K562 (cell line): ENCODE results near the gene PIAS3. TPM values are rescaled to one million over a fixed set of nuclear protein-coding genes. Genes with fewer than 3 reads are reported as not detected.

Experiments
- CREB1 ChIP-seq, 2 experiments: sonication (generic) in 1 of 2; formaldehyde crosslinking in 1 of 2; IDR thresholded peaks; 2 replicates each; pipeline versions ENCODE4 v1.6.1 to v1.8.0; 2012 to 2022; ENCODE audit warnings: inconsistent platforms in 1 of 2, mild to moderate bottlenecking in 1 of 2, missing genetic modification reagents in 1 of 2, moderate library complexity in 1 of 2
- CTBP1 ChIP-seq: fragments of 450-650 bp; IDR thresholded peaks from 2 replicates; pipeline ENCODE4 v1.6.1; 2016; ENCODE audit warnings: borderline replicate concordance
- CXXC5 ChIP-seq: fragments of 250-450 bp; sonication (Bioruptor Pico); IDR thresholded peaks from 2 replicates; pipeline ENCODE4 v1.8.0; 2022; ENCODE audit warnings: inconsistent platforms, mild to moderate bottlenecking, moderate library complexity
- ESRRA ChIP-seq: fragments of 450-650 bp; IDR thresholded peaks from 2 replicates; pipeline ENCODE4 v1.6.1; 2014; ENCODE audit warnings: low read depth, mild to moderate bottlenecking, moderate library complexity, borderline replicate concordance
- HMGN3 ChIP-seq: IDR thresholded peaks from 2 replicates; pipeline ENCODE4 v1.6.1; 2011; ENCODE audit warnings: borderline replicate concordance, low read depth, mild to moderate bottlenecking, mixed read lengths, low read length; ENCODE audit not compliant: insufficient read length; ENCODE audit errors: extremely low read depth
- JUNB ChIP-seq: fragments of 450-650 bp; formaldehyde crosslinking; conservative IDR thresholded peaks from 2 replicates; pipeline ENCODE4 v1.4.0; 2020; ENCODE audit warnings: mild to moderate bottlenecking
- MLLT1 ChIP-seq, 2 experiments: fragments of 450-650 bp; IDR thresholded peaks; 2 replicates each; pipeline ENCODE4 v1.6.1; 2016
- MTA2 ChIP-seq: fragments of 450-650 bp; IDR thresholded peaks from 2 replicates; pipeline ENCODE4 v1.6.1; 2016; ENCODE audit warnings: low read depth
- SNAPC5 ChIP-seq: fragments of 250-450 bp; sonication (Bioruptor Pico); IDR thresholded peaks from 2 replicates; pipeline ENCODE4 v1.8.0; 2021; ENCODE audit warnings: moderate library complexity, mild to moderate bottlenecking, inconsistent platforms
- SNIP1 ChIP-seq: fragments of 450-650 bp; IDR thresholded peaks from 2 replicates; pipeline ENCODE4 v1.7.1; 2017; ENCODE audit warnings: low read depth, mild to moderate bottlenecking
- SREBF2 ChIP-seq: sonication (generic); formaldehyde crosslinking; IDR thresholded peaks from 2 replicates; pipeline ENCODE4 v1.4.0; 2020; ENCODE audit warnings: mild to moderate bottlenecking, missing genetic modification reagents
- TEAD1 ChIP-seq, 2 experiments: fragments of 450-650 bp in 1 of 2; sonication (generic) in 1 of 2; formaldehyde crosslinking; IDR thresholded peaks; 2 replicates each; pipeline versions ENCODE4 v1.4.0 to v1.8.0; 2020 to 2022; ENCODE audit warnings: mild to moderate bottlenecking in 2 of 2, missing genetic modification reagents in 1 of 2
- THRA ChIP-seq: fragments of 450-650 bp; IDR thresholded peaks from 2 replicates; pipeline ENCODE4 v1.6.1; 2017; ENCODE audit warnings: mild to moderate bottlenecking, moderate library complexity
- ZNF134 ChIP-seq: fragments of 250-450 bp; sonication (Bioruptor Pico); conservative IDR thresholded peaks from 2 replicates; pipeline ENCODE4 v1.4.0; 2020
- ZNF217 ChIP-seq: sonication (generic); formaldehyde crosslinking; IDR thresholded peaks from 2 replicates; pipeline ENCODE4 v1.8.0; 2022; ENCODE audit warnings: mild to moderate bottlenecking, missing genetic modification reagents
- ZSCAN32 ChIP-seq: fragments of 450-650 bp; formaldehyde crosslinking; IDR thresholded peaks from 2 replicates; pipeline ENCODE4 v1.4.0; 2020; ENCODE audit warnings: mild to moderate bottlenecking, moderate library complexity
- polyA plus RNA-seq, 8 experiments: library from polyadenylated mRNA; depleted of rRNA in 4 of 8; stranded (reverse) in 5 of 8; unstranded in 3 of 8; fragments of >200 nt; fragmentation: Nextera tagmentation in 2 of 8; fragmentation: Illumina TruSeq in 1 of 8; extraction: Ambion mirVana in 2 of 8; extraction: Trizol in 1 of 8; gene quantifications; 2 replicates each; pipeline versions ENCODE4 v1.2.1 to v1.2.3, GENCODE V29; 2011 to 2014; ENCODE audit warnings: inconsistent platforms in 1 of 8, missing spikeins in 1 of 8
- total RNA-seq, 7 experiments: library from RNA; depleted of rRNA in 6 of 7; stranded (reverse); fragments of >200 nt in 6 of 7; fragmentation: Illumina TruSeq in 2 of 7; extraction: Trizol in 2 of 7; gene quantifications; 2 replicates each; pipeline versions ENCODE4 v1.2.1 to v1.2.3, GENCODE V29; 2011 to 2021; ENCODE audit warnings: low replicate concordance in 1 of 7
- TF ChIP-seq, protein P1 (sequence below): sonication (generic); formaldehyde crosslinking; IDR thresholded peaks from 2 replicates; pipeline ENCODE4 v1.8.0; 2023; ENCODE audit warnings: mild to moderate bottlenecking, missing genetic modification reagents
- TF ChIP-seq, protein P2 (sequence below): sonication (generic); formaldehyde crosslinking; IDR thresholded peaks from 2 replicates; pipeline ENCODE4 v1.8.0; 2022; ENCODE audit warnings: missing genetic modification reagents, mild to moderate bottlenecking, moderate library complexity, borderline replicate concordance
- TF ChIP-seq, protein P3 (sequence below): IDR thresholded peaks from 2 replicates; pipeline ENCODE4 v1.6.1; 2016; ENCODE audit warnings: missing genetic modification characterization, missing compliant biosample characterization

Gene PIAS3
- total and polyA plus RNA-seq, 9 of the 15 experiments (the other 6 are each of a cell fraction or from before 2014, with no cell fraction given): 1.1 to 25.6 (median 7.9) TPM

- TF ChIP-seq CREB1 (IDR thresholded peaks at IDR 0.05) (no peak), CREB1 (CRISPR knock-in tag; IDR thresholded peaks at IDR 0.05) (0 out of 2 replicates have a peak, but pooled peaks have one; percentile 37), CTBP1 (peak; percentile 90), ZNF134 (CRISPR knock-in tag) (peak; percentile 95), SREBF2 (no peak), MLLT1 (IDR thresholded peaks at IDR 0.05) (peak in 1 of 2 experiments; percentile 51; a peak in 1 of 4 replicates), CXXC5 (CRISPR knock-in tag) (peak; percentile 95), TEAD1 (CRISPR knock-in tag; IDR thresholded peaks at IDR 0.05) (no peak), HMGN3 (peak; percentile 74), MTA2 (no peak), ZNF217 (CRISPR knock-in tag) (no peak), SNIP1 (peak; percentile 87), JUNB (CRISPR knock-in tag) (no peak), SNAPC5 (CRISPR knock-in tag) (no peak), THRA (no peak), ESRRA (0 out of 2 replicates have a peak, but pooled peaks have one; percentile 46), ZSCAN32 (CRISPR knock-in tag) (no peak)
- TF ChIP-seq, protein P1, sequence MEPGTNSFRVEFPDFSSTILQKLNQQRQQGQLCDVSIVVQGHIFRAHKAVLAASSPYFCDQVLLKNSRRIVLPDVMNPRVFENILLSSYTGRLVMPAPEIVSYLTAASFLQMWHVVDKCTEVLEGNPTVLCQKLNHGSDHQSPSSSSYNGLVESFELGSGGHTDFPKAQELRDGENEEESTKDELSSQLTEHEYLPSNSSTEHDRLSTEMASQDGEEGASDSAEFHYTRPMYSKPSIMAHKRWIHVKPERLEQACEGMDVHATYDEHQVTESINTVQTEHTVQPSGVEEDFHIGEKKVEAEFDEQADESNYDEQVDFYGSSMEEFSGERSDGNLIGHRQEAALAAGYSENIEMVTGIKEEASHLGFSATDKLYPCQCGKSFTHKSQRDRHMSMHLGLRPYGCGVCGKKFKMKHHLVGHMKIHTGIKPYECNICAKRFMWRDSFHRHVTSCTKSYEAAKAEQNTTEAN (CRISPR knock-in tag): 0 out of 2 replicates have a peak, but pooled peaks have one; percentile 20
- TF ChIP-seq, protein P2, sequence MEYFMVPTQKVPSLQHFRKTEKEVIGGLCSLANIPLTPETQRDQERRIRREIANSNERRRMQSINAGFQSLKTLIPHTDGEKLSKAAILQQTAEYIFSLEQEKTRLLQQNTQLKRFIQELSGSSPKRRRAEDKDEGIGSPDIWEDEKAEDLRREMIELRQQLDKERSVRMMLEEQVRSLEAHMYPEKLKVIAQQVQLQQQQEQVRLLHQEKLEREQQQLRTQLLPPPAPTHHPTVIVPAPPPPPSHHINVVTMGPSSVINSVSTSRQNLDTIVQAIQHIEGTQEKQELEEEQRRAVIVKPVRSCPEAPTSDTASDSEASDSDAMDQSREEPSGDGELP (CRISPR knock-in tag): peak; percentile 75; the same call in 1 of the 2 replicates
- TF ChIP-seq, protein P3, sequence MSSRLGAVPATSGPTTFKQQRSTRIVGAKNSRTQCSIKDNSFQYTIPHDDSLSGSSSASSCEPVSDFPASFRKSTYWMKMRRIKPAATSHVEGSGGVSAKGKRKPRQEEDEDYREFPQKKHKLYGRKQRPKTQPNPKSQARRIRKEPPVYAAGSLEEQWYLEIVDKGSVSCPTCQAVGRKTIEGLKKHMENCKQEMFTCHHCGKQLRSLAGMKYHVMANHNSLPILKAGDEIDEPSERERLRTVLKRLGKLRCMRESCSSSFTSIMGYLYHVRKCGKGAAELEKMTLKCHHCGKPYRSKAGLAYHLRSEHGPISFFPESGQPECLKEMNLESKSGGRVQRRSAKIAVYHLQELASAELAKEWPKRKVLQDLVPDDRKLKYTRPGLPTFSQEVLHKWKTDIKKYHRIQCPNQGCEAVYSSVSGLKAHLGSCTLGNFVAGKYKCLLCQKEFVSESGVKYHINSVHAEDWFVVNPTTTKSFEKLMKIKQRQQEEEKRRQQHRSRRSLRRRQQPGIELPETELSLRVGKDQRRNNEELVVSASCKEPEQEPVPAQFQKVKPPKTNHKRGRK (tag): no peak
Observed at GRCh38 chr1:145823565-145824498, 35.0 kb downstream of the PIAS3 start, which contains the start of the genes POLR3C and RNF115 (continued).
